Keratinocyte (primary cell): Measurements from ENCODE around the gene MTOR. TPM values are rescaled to one million over a fixed set of nuclear protein-coding genes. Genes with fewer than 3 reads are reported as not detected.

Source experiments
- DNase-seq: peaks from one replicate; pipeline ENCODE4 v3.0.0-alpha.2; 2011; ENCODE audit warnings: low read depth, missing footprints, low spot score
- FAIRE-seq: peaks from 2 replicates; lab custom pipeline; 2011; peaks lifted over from hg19 to GRCh38; lab: Jason Lieb, UNC
- H2AFZ ChIP-seq: 2 replicates; pipeline ENCODE4 v1.6.0; 2012; ENCODE audit warnings: low read length, control low read depth, inconsistent platforms; ENCODE audit not compliant: control insufficient read depth
- H3K27ac ChIP-seq: 2 replicates; pipeline ENCODE4 v1.5.1; 2011; ENCODE audit warnings: low read length; ENCODE audit not compliant: control insufficient read depth, insufficient read depth
- H3K27me3 ChIP-seq: 3 replicates; pipeline ENCODE4 v1.6.0; 2011; ENCODE audit warnings: low read length; ENCODE audit not compliant: control insufficient read depth, insufficient read depth; ENCODE audit errors: extremely low read depth
- H3K36me3 ChIP-seq, 2 experiments: 2 replicates in 1 of 2; 3 replicates in 1 of 2; pipeline ENCODE4 v1.5.1; 2011; ENCODE audit warnings: low read length in 2 of 2, mild to moderate bottlenecking in 1 of 2; ENCODE audit not compliant: control insufficient read depth in 2 of 2, insufficient read depth in 2 of 2; ENCODE audit errors: extremely low read depth in 1 of 2
- H3K4me1 ChIP-seq: 3 replicates; pipeline ENCODE4 v1.5.1; 2011; ENCODE audit warnings: low read length; ENCODE audit not compliant: control insufficient read depth, insufficient read depth; ENCODE audit errors: extremely low read depth
- H3K4me2 ChIP-seq: 3 replicates; pipeline ENCODE4 v1.6.0; 2011; ENCODE audit warnings: low read depth, low read length; ENCODE audit not compliant: control insufficient read depth, insufficient read depth; ENCODE audit errors: extremely low read depth
- H3K4me3 ChIP-seq, 3 experiments: fragments of 200-600 bp in 1 of 3; sonication (generic) in 1 of 3; 2 replicates in 2 of 3; 3 replicates in 1 of 3; pipeline ENCODE4 v1.5.1; 2011 to 2016; ENCODE audit warnings: low read length in 3 of 3, mild to moderate bottlenecking in 3 of 3, control low read depth in 2 of 3, inconsistent platforms in 1 of 3, low read depth in 1 of 3, mixed read lengths in 1 of 3, mixed run types in 1 of 3, moderate library complexity in 1 of 3; ENCODE audit not compliant: control insufficient read depth in 2 of 3, insufficient read depth in 2 of 3; ENCODE audit errors: extremely low read depth in 1 of 3
- H3K79me2 ChIP-seq: 2 replicates; pipeline ENCODE4 v1.6.0; 2012; ENCODE audit warnings: low read length; ENCODE audit not compliant: control insufficient read depth, insufficient read depth
- H3K9ac ChIP-seq: 3 replicates; pipeline ENCODE4 v1.6.0; 2011; ENCODE audit warnings: low read length; ENCODE audit not compliant: control insufficient read depth, insufficient read depth; ENCODE audit errors: extremely low read depth
- H3K9me1 ChIP-seq: 3 replicates; pipeline ENCODE4 v1.6.0; 2011; ENCODE audit warnings: low read length; ENCODE audit not compliant: control insufficient read depth, insufficient read depth; ENCODE audit errors: extremely low read depth
- H3K9me3 ChIP-seq: 2 replicates; pipeline ENCODE4 v1.5.1; 2012; ENCODE audit warnings: low read depth, low read length; ENCODE audit not compliant: control insufficient read depth
- H4K20me1 ChIP-seq: 3 replicates; pipeline ENCODE4 v1.6.0; 2011; ENCODE audit warnings: low read length; ENCODE audit not compliant: control insufficient read depth, insufficient read depth; ENCODE audit errors: extremely low read depth
- CTCF ChIP-seq, 3 experiments: IDR thresholded peaks in 1 of 3; conservative IDR thresholded peaks in 1 of 3; optimal IDR thresholded peaks in 1 of 3; 2 replicates in 2 of 3; 3 replicates in 1 of 3; pipeline versions ENCODE3 to v1.5.1; 2011; ENCODE audit warnings: low read length in 3 of 3, mild to moderate bottlenecking in 3 of 3, moderate library complexity in 2 of 3, control low read depth in 1 of 3, inconsistent platforms in 1 of 3; ENCODE audit not compliant: insufficient read depth in 2 of 3; ENCODE audit errors: extremely low read depth in 1 of 3
- EZH2 ChIP-seq: IDR thresholded peaks from one replicate; pipeline ENCODE4 v1.6.1; 2012; ENCODE audit warnings: inconsistent platforms, mild to moderate bottlenecking, low read length, moderate library complexity
- dilution Hi-C: fragments of 300-500 bp; cut with MboI; formaldehyde crosslinking; loops from one replicate; pipeline ENCODE4 v1.7.0; 2020; ENCODE audit warnings: low sequenced_read_pairs; ENCODE audit not compliant: extremely low pct_ligation_motif_present
- polyA plus RNA-seq, 5 experiments: library from polyadenylated mRNA; depleted of rRNA in 3 of 5; stranded (reverse) in 3 of 5; stranded (forward) in 1 of 5; unstranded in 1 of 5; fragments of >200 nt; gene quantifications; 1 replicate in 1 of 5; 2 replicates in 3 of 5; 3 replicates in 1 of 5; pipeline versions ENCODE4 v1.2.1 to v1.2.3, GENCODE V29; 2011 to 2012; ENCODE audit warnings: missing spikeins in 2 of 5, low read depth in 1 of 5, low replicate concordance in 1 of 5

Gene MTOR
- polyA plus RNA-seq, 1 donor (not counting 4 experiments of a cell fraction or from before 2014, with no cell fraction given), result 31.5 TPM

- Histone ChIP-seq H3K9me3 (no peaks in the 10 kb centered on the region), H3K9ac (no peak overlapping the region), H3K9me1 (no peaks in the 10 kb centered on the region), H3K4me1 (no peaks in the 10 kb centered on the region), H2AFZ (no peak overlapping the region), H3K4me2 (no peak overlapping the region), H3K36me3 (peaks cover 48 to 66% of the 10 kb centered on the region in 2 experiments), H3K27ac (no peak overlapping the region), H3K79me2 (no peaks in the 10 kb centered on the region), H3K4me3 (no peak overlapping the region), H4K20me1 (no peaks in the 10 kb centered on the region), H3K27me3 (no peaks in the 10 kb centered on the region)
- FAIRE-seq (no peak), DNase-seq (no peak)
- no peak for TF ChIP-seq EZH2
- TF ChIP-seq CTCF (optimal IDR thresholded peaks at IDR 0.05 in 1 of 3, IDR thresholded peaks at IDR 0.05 in 1 of 3, conservative IDR thresholded peaks at IDR 0.05 in 1 of 3; ENCODE audit: extremely low read depth in 1 of 3, insufficient read depth in 2 of 3, low read length in 3 of 3), result no peak
- dilution Hi-C loops, result no loop called here
Measured at GRCh38 chr1:11071463-11072215, 190.7 kb downstream of the MTOR start.

- H3K4me2 ChIP-seq, result no peak overlapping the region
- FAIRE-seq, result no peak
- H3K9me3 ChIP-seq, result no peaks in the 10 kb centered on the region
- no peaks in the 10 kb centered on the region for H3K79me2 ChIP-seq
- TF ChIP-seq CTCF (optimal IDR thresholded peaks at IDR 0.05 in 1 of 3, IDR thresholded peaks at IDR 0.05 in 1 of 3, conservative IDR thresholded peaks at IDR 0.05 in 1 of 3; ENCODE audit: extremely low read depth in 1 of 3, insufficient read depth in 2 of 3, low read length in 3 of 3) (no peak), EZH2 (no peak)
- no peaks in the 10 kb centered on the region for H4K20me1 ChIP-seq
- peaks cover 46 to 70% of the 10 kb centered on the region in 2 experiments for H3K36me3 ChIP-seq
- no peak overlapping the region for H3K4me3 ChIP-seq
- no peak overlapping the region for H2AFZ ChIP-seq
- H3K9ac ChIP-seq, result no peak overlapping the region
- H3K9me1 ChIP-seq, result no peaks in the 10 kb centered on the region
- dilution Hi-C loops, result no loop called here
- no peak overlapping the region for H3K27ac ChIP-seq
- no peaks in the 10 kb centered on the region for H3K27me3 ChIP-seq
- DNase-seq, result no peak
- no peaks in the 10 kb centered on the region for H3K4me1 ChIP-seq
Measured at GRCh38 chr1:11070876-11071275, 191.5 kb downstream of the MTOR start.
